Measurements from ENCODE around the gene ACTR3C. TPM values are rescaled to one million over a fixed set of nuclear protein-coding genes. Genes with fewer than 3 reads are reported as not detected.

ACTR3C gene
- total and polyA plus RNA-seq, 2 of the 13 experiments (the other 11 are each of a cell fraction or from before 2014, with no cell fraction given): 3.8 to 7.5 TPM

GRCh38 chr7:150368096-150368883, 44.9 kb upstream of the ACTR3C start, which contains the start of gene REPIN1 (continued):
- TF ChIP-seq, protein P1, sequence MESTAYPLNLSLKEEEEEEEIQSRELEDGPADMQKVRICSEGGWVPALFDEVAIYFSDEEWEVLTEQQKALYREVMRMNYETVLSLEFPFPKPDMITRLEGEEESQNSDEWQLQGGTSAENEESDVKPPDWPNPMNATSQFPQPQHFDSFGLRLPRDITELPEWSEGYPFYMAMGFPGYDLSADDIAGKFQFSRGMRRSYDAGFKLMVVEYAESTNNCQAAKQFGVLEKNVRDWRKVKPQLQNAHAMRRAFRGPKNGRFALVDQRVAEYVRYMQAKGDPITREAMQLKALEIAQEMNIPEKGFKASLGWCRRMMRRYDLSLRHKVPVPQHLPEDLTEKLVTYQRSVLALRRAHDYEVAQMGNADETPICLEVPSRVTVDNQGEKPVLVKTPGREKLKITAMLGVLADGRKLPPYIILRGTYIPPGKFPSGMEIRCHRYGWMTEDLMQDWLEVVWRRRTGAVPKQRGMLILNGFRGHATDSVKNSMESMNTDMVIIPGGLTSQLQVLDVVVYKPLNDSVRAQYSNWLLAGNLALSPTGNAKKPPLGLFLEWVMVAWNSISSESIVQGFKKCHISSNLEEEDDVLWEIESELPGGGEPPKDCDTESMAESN (CRISPR knock-in tag; conservative IDR thresholded peaks at IDR 0.05): no peak; the same call in 1 of the 2 replicates
- TF ChIP-seq TBX2 (CRISPR knock-in tag; IDR thresholded peaks at IDR 0.05; ENCODE audit: borderline replicate concordance) (peak; percentile 87), ARID2 (CRISPR knock-in tag; IDR thresholded peaks at IDR 0.05; ENCODE audit: borderline replicate concordance) (peak; percentile 87; the same call in 1 of the 2 replicates), LCORL (IDR thresholded peaks at IDR 0.05) (no peak), LCORL (CRISPR knock-in tag; IDR thresholded peaks at IDR 0.05) (peak; percentile 76; the same call in 1 of the 2 replicates), ZNF709 (CRISPR knock-in tag; IDR thresholded peaks at IDR 0.05) (peak; percentile 92), GATAD1 (CRISPR knock-in tag; IDR thresholded peaks at IDR 0.05) (peak; percentile 70; the same call in 1 of the 2 replicates), ZNF446 (CRISPR knock-in tag; IDR thresholded peaks at IDR 0.05) (peak; percentile 59; the same call in 1 of the 2 replicates), SMARCC2 (IDR thresholded peaks at IDR 0.05) (no peak), RFXAP (CRISPR knock-in tag; IDR thresholded peaks at IDR 0.05; ENCODE audit: borderline replicate concordance) (peak; percentile 29; the same call in 1 of the 2 replicates), KLF15 (CRISPR knock-in tag; IDR thresholded peaks at IDR 0.05; ENCODE audit: borderline replicate concordance) (no peak), JARID2 (CRISPR knock-in tag; IDR thresholded peaks at IDR 0.05; ENCODE audit: insufficient replicate concordance) (peak; percentile 17), ZSCAN21 (CRISPR knock-in tag; IDR thresholded peaks at IDR 0.05; ENCODE audit: borderline replicate concordance) (peak; percentile 53), U2AF2 (IDR thresholded peaks at IDR 0.05; ENCODE audit: low read depth, low read length) (no peak), KAT2B (IDR thresholded peaks at IDR 0.05; ENCODE audit: borderline replicate concordance, low read depth, low read length) (no peak), ZNF180 (CRISPR knock-in tag; IDR thresholded peaks at IDR 0.05; ENCODE audit: borderline replicate concordance, low read depth) (no peak), ZSCAN30 (CRISPR knock-in tag; IDR thresholded peaks at IDR 0.05) (no peak), JDP2 (CRISPR knock-in tag; IDR thresholded peaks at IDR 0.05; ENCODE audit: borderline replicate concordance) (peak; percentile 65; the same call in 1 of the 2 replicates), ZNF790 (CRISPR knock-in tag; IDR thresholded peaks at IDR 0.05; ENCODE audit: borderline replicate concordance) (peak; percentile 88; the same call in 1 of the 2 replicates), MTF2 (CRISPR knock-in tag; IDR thresholded peaks at IDR 0.05; ENCODE audit: borderline replicate concordance) (peak; percentile 84; the same call in 1 of the 2 replicates), SSRP1 (CRISPR knock-in tag; IDR thresholded peaks at IDR 0.05) (no peak; the same call in 1 of the 2 replicates)
- TF ChIP-seq, protein P2, sequence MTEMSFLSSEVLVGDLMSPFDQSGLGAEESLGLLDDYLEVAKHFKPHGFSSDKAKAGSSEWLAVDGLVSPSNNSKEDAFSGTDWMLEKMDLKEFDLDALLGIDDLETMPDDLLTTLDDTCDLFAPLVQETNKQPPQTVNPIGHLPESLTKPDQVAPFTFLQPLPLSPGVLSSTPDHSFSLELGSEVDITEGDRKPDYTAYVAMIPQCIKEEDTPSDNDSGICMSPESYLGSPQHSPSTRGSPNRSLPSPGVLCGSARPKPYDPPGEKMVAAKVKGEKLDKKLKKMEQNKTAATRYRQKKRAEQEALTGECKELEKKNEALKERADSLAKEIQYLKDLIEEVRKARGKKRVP (CRISPR knock-in tag; IDR thresholded peaks at IDR 0.05): peak in 1 of 2 experiments; percentile 69; a peak in 1 of 4 replicates
- TF ChIP-seq, protein P3, sequence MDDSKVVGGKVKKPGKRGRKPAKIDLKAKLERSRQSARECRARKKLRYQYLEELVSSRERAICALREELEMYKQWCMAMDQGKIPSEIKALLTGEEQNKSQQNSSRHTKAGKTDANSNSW (CRISPR knock-in tag; IDR thresholded peaks at IDR 0.05; ENCODE audit: borderline replicate concordance): peak; percentile 67; the same call in 1 of the 2 replicates
- TF ChIP-seq, protein P4, sequence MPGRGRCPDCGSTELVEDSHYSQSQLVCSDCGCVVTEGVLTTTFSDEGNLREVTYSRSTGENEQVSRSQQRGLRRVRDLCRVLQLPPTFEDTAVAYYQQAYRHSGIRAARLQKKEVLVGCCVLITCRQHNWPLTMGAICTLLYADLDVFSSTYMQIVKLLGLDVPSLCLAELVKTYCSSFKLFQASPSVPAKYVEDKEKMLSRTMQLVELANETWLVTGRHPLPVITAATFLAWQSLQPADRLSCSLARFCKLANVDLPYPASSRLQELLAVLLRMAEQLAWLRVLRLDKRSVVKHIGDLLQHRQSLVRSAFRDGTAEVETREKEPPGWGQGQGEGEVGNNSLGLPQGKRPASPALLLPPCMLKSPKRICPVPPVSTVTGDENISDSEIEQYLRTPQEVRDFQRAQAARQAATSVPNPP (CRISPR knock-in tag; IDR thresholded peaks at IDR 0.05): peak; percentile 71; the same call in 1 of the 2 replicates

Data from HepG2 (cell line).